NCI-H128 (cell line): ENCODE data around the gene ALDH1A2.
"Not testable (repeated sequence)": the region's sequence is repeated elsewhere in the genome, so short reads cannot be mapped to it uniquely, and the experiment has no call there.

Experiments used
- DNase-seq: peaks from one replicate; lab custom pipeline; 2025; ENCODE audit not compliant: unreplicated experiment; lab: John Stamatoyannopoulos, UW

The ALDH1A2 gene

GRCh38 chr15:58069008-58069407 lies 3.5 kb upstream of the ALDH1A2 start:
- DNase-seq: no peak

DNA sequence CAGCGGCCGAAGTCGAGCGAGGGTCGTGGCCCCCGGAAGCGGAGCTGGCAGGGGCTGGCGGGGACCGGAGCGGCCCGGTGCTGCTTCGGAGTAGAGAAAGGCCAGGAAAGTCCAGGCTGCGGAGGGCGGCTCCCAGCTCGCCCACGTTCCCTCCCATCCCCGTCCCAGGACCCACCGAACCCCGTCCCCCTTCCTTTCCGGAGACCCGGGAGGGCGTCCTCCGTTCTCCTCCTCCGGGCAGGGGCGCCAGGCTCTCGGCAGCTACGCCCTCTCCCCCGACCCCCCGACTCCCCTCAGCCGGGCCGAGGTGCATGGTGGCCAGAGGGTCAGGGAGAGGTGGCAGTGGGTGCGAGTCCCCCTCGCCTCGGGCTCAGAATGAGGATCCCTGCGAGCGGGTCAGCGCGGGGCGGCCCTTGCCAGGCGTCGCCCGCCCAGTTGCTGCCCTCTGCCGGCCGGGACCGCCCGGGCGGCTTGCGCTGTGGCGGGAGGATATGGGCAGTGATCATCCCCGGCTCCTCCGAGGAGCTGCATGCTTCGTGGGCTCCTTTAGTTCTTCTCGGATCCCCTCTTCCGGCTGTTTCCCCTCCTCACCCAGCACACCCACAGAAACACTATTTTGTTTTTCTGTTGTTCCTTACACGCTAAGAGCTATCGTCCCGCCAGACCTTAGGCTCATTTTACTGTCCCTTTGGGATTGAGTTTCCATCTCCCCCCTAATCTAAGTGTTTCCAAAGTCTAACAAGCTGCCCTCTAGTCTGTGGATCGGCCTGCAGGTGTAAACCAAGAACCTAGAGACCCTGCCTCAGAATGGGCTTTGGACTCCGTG lies 744 bp upstream of the ALDH1A2 start:
- peak; percentile 7 for DNase-seq

DNA sequence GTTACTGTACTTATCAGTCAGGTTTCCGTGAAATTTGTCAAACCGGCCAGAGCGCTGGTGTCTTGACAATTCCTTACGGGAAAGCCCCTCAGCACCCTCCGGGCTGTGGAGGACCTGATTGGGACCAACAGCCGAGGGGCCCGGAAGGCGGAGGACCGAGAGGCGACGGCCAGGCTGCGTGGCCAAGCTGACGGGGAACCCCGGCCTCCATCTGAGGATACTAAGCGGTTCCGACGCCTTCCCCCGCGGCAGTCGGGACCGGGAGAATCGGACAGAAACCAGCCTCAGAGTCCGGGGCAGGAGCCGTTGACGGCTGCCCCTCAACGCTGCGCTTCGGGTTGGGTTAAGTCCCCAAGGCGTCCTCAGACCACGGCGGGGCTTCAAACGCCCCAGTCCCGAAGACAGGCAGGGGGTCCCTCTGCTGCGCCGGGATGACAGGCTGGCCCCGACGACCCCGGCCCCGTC lies 499 bp downstream of the ALDH1A2 start:
- DNase-seq: no peak

DNA sequence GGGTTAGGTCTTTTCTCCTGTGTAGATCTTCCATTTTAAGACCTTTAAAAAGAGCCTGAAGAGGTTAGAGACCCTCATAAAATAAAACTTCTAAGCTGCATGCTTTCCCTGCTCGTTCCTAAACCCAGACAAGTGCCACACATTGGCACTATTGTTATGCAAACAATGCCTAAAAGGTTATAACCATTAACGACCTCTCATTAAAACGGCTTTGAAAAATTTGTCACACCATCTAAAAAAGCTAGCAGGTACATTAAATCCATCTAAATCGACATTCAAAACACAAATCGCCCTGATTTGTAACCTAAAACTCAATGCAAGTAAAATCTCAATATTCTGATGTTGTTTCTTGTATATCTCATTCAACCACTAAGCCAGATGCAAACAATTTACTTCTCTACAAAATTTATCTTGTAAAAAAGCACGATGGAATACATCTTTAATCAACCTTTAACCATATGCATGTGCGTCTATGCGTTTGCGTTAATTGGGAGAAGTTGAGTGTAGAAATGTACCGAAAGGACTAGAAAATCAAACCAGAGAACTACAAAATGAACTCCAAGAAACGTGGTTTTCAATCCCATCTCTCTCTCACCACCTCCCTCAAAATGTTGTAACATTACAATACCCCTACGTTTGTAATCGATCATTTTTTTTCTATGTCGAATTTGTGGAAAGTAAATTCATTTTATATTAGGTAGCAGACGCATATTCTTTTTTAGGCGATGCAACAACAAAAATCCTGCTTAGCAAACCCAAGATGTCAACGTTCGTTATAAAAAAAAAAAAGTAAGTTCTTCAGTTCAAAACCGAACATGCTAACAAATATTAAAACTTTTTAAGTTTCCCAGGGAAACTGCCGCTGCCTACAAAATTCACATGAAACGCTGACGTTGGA lies 1.2 kb downstream of the ALDH1A2 start:
- no peak for DNase-seq

GRCh38 chr15:58063614-58064013 lies 1.9 kb downstream of the ALDH1A2 start:
- DNase-seq: peak; percentile 11

DNA sequence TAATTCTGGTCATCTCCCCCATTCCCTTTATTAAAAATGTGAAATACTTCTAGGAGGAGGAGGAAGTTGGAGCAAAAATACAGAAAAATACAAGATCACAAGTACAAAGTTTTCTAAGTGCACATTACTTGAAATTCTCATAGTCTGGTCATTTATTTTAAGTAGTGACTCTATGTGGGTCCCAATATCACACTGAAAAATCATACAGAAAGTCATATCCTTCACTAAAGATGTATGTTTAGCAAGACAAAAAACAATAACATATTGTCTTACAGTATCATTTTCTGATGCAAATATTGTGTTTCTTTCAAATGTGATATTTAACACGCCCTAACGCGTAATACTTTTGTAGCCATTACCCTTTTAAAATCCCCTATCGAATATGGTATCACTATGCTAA lies 2.5 kb downstream of the ALDH1A2 start:
- DNase-seq: no peak

DNA sequence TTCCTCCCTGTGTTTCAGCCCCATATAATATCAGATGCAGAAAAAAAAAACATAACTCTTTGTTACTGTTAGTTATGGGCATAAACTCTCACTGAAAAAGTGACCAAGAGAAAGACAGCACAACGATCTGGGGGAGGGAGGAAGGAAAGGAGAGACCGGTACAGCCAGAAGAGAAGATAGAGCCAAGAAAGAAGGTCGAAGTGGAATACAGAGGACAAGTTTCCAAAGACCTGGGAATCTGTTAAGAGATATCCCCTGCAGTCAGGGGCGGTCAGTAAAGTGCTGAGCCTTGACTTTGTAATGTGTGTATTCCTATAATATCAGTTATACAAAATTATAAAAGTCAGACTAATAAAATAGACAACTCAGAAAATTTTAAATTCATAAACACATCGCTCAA lies 3.3 kb downstream of the ALDH1A2 start:
- DNase-seq: no peak

GRCh38 chr15:58060575-58060974 lies 4.9 kb downstream of the ALDH1A2 start:
- DNase-seq: no peak

GRCh38 chr15:58058729-58059128 lies 6.8 kb downstream of the ALDH1A2 start:
- no peak for DNase-seq

DNA sequence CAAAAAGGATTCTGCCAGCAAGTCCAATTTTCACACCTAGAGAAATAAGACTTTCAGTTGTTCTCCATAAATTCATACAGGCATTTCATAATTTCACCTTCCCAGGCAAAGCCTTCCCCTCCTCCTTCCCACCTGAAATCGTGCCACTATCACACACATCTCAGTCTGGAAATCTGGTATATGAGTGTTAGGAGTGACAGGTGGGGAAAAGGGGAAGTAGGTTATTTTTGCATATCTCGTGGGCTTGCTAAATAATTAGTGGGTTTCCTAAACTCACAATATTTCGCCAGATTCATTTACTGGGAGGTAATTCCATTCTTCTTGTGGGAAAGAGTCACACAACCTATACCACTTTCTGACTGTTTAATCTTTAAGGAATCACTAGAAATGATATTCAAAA lies 7.4 kb downstream of the ALDH1A2 start:
- DNase-seq: no peak

- no peak for DNase-seq
Observed at GRCh38 chr15:58057559-58057958, 8.0 kb downstream of the ALDH1A2 start.

GRCh38 chr15:58056015-58056414 lies 9.5 kb downstream of the ALDH1A2 start:
- no peak for DNase-seq

DNA sequence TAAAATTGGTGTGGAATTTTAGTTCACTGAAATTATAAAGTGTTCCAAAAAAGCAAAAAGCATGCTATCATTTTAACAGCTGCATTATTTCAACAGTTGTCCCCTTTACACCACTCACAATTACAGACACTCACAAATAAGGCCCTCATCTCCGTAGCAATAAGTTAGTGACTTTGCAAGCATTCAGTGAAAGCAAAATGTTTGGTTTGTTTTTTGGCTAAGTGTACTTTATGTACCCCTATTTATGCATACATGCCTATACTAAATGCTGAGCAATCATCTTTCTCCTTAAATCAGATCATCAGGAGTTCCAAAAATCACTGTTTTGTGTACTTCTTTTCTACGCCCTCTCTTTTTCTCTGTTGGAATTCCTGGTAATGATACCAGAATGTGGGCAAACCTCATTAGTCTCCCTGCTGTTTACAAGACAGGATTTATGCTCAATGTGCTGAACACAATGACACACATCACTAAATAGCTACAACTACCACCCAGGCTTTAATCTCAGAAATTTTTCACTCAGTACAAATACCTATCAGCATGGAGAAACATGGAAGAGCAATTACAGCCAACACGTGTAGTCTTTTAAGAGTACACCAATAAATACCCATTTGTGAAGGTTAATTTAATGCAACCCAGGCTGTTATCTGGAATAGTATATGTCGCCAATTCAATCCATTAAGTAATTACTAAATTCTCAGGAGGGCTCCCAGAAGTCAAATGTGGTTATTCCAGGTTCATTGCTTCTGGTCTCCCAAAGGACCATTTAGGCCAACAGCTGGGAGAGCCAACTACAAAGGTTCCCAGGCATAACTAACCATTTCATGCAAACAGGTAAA lies 12.0 kb downstream of the ALDH1A2 start:
- no peak for DNase-seq

- no peak for DNase-seq
Observed at GRCh38 chr15:58052334-58052733, 13.2 kb downstream of the ALDH1A2 start.

DNA sequence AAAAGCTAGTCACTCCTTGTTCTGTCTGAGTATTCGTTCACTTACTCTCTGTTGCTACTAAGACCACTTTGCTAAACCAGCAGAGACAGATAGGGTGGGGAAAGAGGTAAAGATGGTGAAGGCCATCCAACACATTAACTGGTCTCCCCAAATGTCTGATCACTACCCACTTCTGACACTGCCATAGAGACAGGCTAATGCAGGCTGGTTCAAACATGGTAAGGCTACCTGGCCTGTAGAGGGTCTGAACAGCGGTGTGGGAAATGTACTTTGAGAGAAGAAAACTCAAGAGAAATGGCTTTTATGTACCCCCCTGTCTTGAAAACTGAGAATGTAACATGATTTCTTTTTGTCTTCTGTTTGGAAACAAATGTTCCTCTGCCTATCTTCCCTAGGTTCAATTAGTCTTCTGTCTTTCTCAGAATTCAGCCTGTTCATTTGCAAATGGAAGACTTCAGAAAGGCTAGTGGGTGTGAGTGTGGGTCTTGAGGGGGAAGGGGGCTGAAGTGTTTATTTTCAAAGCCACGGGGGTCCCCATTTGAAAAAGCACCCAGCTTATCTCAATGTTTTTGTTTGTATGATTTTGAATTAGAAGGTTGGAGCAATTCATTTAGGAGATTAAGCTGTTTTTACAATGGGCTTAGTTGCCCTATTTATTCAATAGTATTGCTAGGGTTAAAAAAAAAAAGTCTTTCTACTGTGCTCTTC lies 15.8 kb downstream of the ALDH1A2 start:
- DNase-seq: no peak

GRCh38 chr15:58048261-58048660 lies 17.2 kb downstream of the ALDH1A2 start:
- no peak for DNase-seq

- DNase-seq: no peak
Observed at GRCh38 chr15:58047149-58047548, 18.4 kb downstream of the ALDH1A2 start.

- DNase-seq: no peak
Observed at GRCh38 chr15:58046467-58046866, 19.0 kb downstream of the ALDH1A2 start.

DNA sequence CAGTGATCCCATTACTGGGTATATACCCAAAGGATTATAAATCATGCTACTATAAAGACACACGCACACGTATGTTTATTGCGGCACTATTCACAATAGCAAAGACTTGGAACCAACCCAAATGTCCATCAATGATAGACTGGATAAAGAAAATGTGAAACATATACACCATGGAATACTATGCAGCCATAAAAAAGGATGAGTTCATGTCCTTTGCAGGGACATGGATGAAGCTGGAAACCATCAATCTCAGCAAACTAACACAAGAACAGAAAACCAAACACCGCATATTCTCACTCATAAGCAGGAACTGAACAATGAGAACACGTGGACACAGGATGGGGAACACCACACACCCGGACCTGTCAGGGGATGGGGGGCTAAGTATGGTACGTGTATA lies 20.1 kb downstream of the ALDH1A2 start:
- DNase-seq: not testable (repeated sequence)

DNA sequence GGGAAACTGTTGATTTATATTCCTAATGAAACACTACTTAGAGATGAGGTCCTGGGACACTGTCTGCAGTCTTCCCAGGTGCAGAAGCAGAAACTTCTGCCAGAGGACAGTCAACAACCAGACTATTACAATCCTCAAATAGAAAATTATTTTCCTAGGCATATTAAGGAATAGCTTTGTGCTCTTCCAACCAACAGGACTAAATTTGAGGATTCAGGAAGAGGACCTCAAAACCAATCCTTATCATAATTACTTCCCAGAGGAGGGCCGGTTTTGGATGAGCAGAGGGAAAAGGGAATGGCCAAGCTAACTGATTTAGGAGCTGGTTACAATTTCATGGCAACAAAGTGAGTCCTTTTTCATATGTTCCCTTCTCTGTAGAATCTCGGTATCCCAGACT lies 21.0 kb downstream of the ALDH1A2 start:
- no peak for DNase-seq
